Esophagus squamous epithelium (tissue), 5 donors: ENCODE measurements around the gene QRSL1. TPM values are rescaled to one million over a fixed set of nuclear protein-coding genes. Genes with fewer than 3 reads are reported as not detected.

Experiments
- DNase-seq: peaks from one replicate; lab custom pipeline; 2025; lab: John Stamatoyannopoulos, UW
- H3K27ac ChIP-seq, 4 donors: fragments of 200-600 bp; sonication (generic); one replicate each; pipeline ENCODE4 v1.5.1; 2016 to 2019; ENCODE audit warnings: mild to moderate bottlenecking in 1 of 4
- H3K27me3 ChIP-seq, 4 donors: fragments of 200-600 bp; sonication (generic); 1 replicate in 3 of 4; 2 replicates in 1 of 4; pipeline versions ENCODE4 v1.5.1 to v1.6.0; 2017 to 2021; ENCODE audit warnings: antibody characterized with exemption in 1 of 4
- H3K36me3 ChIP-seq, 3 donors: fragments of 200-600 bp; sonication (generic); one replicate each; pipeline ENCODE4 v1.5.1; 2016 to 2019
- H3K4me1 ChIP-seq, 3 donors: fragments of 200-600 bp; sonication (generic); one replicate each; pipeline ENCODE4 v1.5.1; 2017 to 2019
- H3K4me3 ChIP-seq, 4 donors: fragments of 200-600 bp; sonication (generic); 1 replicate in 3 of 4; 2 replicates in 1 of 4; pipeline ENCODE4 v1.5.1; 2016 to 2019; ENCODE audit warnings: mild to moderate bottlenecking in 2 of 4, moderate library complexity in 1 of 4
- H3K9me3 ChIP-seq, 3 donors: fragments of 200-600 bp; sonication (generic); one replicate each; pipeline ENCODE4 v1.5.1; 2016 to 2019
- CTCF ChIP-seq, 6 experiments: fragments of 450-650 bp in 4 of 6; fragments of 200-600 bp in 2 of 6; sonication (generic) in 2 of 6; IDR thresholded peaks; one replicate each; pipeline ENCODE4 v1.5.1; 2016 to 2019; ENCODE audit warnings: antibody characterized with exemption in 6 of 6, mild to moderate bottlenecking in 4 of 6, moderate library complexity in 4 of 6
- POLR2A ChIP-seq, 4 donors: fragments of 450-650 bp; IDR thresholded peaks; one replicate each; pipeline ENCODE4 v1.6.1; 2017; ENCODE audit warnings: antibody characterized with exemption in 4 of 4, mild to moderate bottlenecking in 4 of 4, moderate library complexity in 3 of 4
- WGBS, 2 donors: methylation state at CpG; one replicate each; pipeline ENCODE4 v1.1.5; 2018; 5-methylcytosine and 5-hydroxymethylcytosine counted together
- intact Hi-C: fragments of 100-400 bp; cut with DNase I; formaldehyde crosslinking; loops from one replicate; pipeline ENCODE4 v1.15.0; 2022
- total RNA-seq, 4 donors: library from RNA; depleted of rRNA; stranded (reverse); fragments of >200 nt; gene quantifications; one replicate each; pipeline ENCODE4 v1.1.0, GENCODE V29; 2016
- donor health status: DM: yes; HTN: yes; CAD: no.

The QRSL1 gene
- total RNA-seq, 4 donors from 2014 or later, result 4.8 to 11.1 (median 9.3) TPM

- Histone ChIP-seq H3K36me3 (peaks cover 0 to 24% (median 0%) of the 10 kb centered on the region in 3 donors), H3K9me3 (no peaks in the 10 kb centered on the region), H3K4me3 (no peak overlapping the region), H3K27me3 (no peaks in the 10 kb centered on the region), H3K4me1 (no peaks in the 10 kb centered on the region), H3K27ac (no peak overlapping the region)
- intact Hi-C loops, result no loop called here
- no peak for TF ChIP-seq CTCF (IDR thresholded peaks at IDR 0.05)
- no peak for TF ChIP-seq POLR2A (IDR thresholded peaks at IDR 0.05)
- WGBS, 2 donors, result 89 to 91% methylated on average over 8 of the region's 9 CpGs
- DNase-seq, result no peak
Measured at GRCh38 chr6:106612671-106613416, 16.5 kb upstream of the QRSL1 start.

DNA sequence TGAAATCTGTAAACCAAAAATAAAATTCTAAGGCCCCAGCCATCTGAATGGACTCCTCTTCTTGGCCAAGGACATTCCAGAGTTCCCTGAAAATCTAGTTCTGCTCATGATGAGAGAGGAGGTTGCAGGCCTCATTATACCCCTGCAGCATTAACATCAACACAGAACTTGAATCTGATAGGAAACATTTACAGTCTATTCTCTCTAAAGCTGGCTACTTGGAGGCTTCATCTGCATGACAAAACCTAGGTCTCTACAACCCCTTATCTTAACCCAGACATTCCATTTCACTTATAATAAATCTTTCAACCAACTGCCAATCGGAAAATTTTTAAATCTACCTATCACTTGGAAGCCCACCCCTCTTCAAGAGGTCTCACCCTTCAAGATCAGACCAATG, 15.8 kb upstream of the QRSL1 start:
- intact Hi-C loops, result no loop called here
- Histone ChIP-seq H3K4me3 (no peak overlapping the region), H3K36me3 (peaks cover 0 to 24% (median 0%) of the 10 kb centered on the region in 3 donors), H3K27ac (no peak overlapping the region), H3K4me1 (no peaks in the 10 kb centered on the region), H3K9me3 (no peaks in the 10 kb centered on the region), H3K27me3 (no peaks in the 10 kb centered on the region)
- WGBS, 2 donors, result 96 to 100% methylated on average over 1 of the region's 1 CpG
- DNase-seq, result no peak
- no peak for TF ChIP-seq POLR2A (IDR thresholded peaks at IDR 0.05)
- TF ChIP-seq CTCF (IDR thresholded peaks at IDR 0.05), result no peak

DNA sequence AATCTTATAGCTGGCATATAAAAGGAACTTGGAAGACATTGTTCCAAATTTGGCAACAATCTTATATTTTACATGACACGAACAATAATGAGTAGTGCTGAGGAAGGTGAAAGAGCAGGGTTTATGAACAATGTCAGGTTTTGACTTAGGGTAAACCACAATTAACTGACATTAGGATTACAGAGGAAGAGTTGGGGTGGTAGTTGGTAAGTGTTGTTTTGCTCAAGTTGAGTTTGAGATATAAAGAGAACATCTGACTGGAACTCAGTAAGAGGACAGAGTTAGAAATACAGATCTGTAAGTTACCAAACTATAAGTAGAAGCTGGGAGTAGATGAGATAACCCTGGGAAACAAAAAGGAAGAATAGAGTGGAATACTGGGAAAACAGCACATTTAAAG, 15.2 kb upstream of the QRSL1 start:
- Histone ChIP-seq H3K4me1 (no peaks in the 10 kb centered on the region), H3K36me3 (peaks cover 0 to 30% (median 0%) of the 10 kb centered on the region in 3 donors), H3K4me3 (no peak overlapping the region), H3K27me3 (no peaks in the 10 kb centered on the region), H3K27ac (no peak overlapping the region), H3K9me3 (no peaks in the 10 kb centered on the region)
- DNase-seq, result no peak
- intact Hi-C loops, result no loop called here
- TF ChIP-seq POLR2A (IDR thresholded peaks at IDR 0.05) (no peak), CTCF (IDR thresholded peaks at IDR 0.05) (no peak)
- WGBS, 2 donors, result 69 to 70% methylated on average over 1 of the region's 1 CpG

DNA sequence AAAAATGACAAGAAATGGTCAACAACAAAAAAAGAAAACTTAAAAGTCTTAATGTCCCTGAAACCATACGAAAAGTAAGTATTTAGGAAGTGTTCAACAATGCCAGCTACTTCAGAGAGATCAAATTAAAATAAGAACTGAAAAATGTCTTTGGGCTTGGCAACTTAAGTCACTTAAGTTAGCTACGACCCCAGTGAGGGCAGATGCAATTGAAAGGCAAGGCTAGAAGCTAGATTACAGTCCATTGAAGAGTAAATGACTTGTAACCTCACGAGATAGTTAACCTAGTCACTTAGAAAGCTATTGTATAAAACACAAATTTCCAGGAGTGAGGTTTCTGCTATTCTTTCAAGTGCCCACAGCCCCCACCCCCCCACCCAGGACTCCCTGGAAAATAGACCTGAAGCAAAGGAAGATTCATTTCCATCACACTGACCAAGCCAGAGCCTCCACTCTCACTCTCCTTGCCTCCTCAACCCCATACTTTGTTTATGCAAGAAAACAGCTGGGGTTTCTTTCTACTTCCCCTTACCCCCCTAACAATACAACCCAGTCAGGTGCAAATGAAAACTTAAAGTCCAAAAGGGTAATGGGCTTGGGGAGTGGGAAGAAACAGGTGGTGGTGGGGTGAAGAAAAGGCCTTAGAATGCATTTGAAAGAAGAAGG, 14.7 kb upstream of the QRSL1 start:
- DNase-seq, result no peak
- Histone ChIP-seq H3K9me3 (no peaks in the 10 kb centered on the region), H3K36me3 (peaks cover 0 to 31% (median 0%) of the 10 kb centered on the region in 3 donors), H3K27me3 (no peaks in the 10 kb centered on the region), H3K4me3 (no peak overlapping the region), H3K4me1 (no peaks in the 10 kb centered on the region), H3K27ac (no peak overlapping the region)
- no peak for TF ChIP-seq POLR2A (IDR thresholded peaks at IDR 0.05)
- no peak for TF ChIP-seq CTCF (IDR thresholded peaks at IDR 0.05)
- 81 to 85% methylated on average over 3 of the region's 3 CpGs for WGBS, 2 donors
- intact Hi-C loops, result no loop called here

- H3K9me3 ChIP-seq, result no peaks in the 10 kb centered on the region
- peaks cover 0 to 33% (median 0%) of the 10 kb centered on the region in 3 donors for H3K36me3 ChIP-seq
- H3K4me1 ChIP-seq, result no peaks in the 10 kb centered on the region
- intact Hi-C loops, result no loop called here
- H3K27me3 ChIP-seq, result no peaks in the 10 kb centered on the region
- no peak overlapping the region for H3K4me3 ChIP-seq
- TF ChIP-seq CTCF (IDR thresholded peaks at IDR 0.05) (no peak), POLR2A (IDR thresholded peaks at IDR 0.05) (no peak)
- no peak overlapping the region for H3K27ac ChIP-seq
- DNase-seq, result no peak
Measured at GRCh38 chr6:106617302-106617701, 12.1 kb upstream of the QRSL1 start.
